B cell (primary cell): ENCODE data around the gene PRKCZ. TPM values are rescaled to one million over a fixed set of nuclear protein-coding genes. Genes with fewer than 3 reads are reported as not detected.

Source experiments
- ATAC-seq: fragments of 200-7000 bp; cut with Tn5 transposase; one replicate; pipeline ENCODE4 v1.10.0; 2021; ENCODE audit warnings: low read depth, mild to moderate bottlenecking, moderate number of reproducible peaks, moderate library complexity
- CTCF ChIA-PET: fragments of 350-600 bp; sonication (Branson Sonifier 250); formaldehyde crosslinking; loops from one replicate; lab custom pipeline; 2021; ENCODE audit warnings: antibody characterized with exemption, inconsistent platforms; lab: Charles Lee
- POLR2A ChIA-PET: fragments of 350-600 bp; sonication (Branson Sonifier 250); formaldehyde crosslinking; loops from one replicate; lab custom pipeline; 2021; ENCODE audit warnings: antibody characterized with exemption; lab: Charles Lee
- DNase-seq: peaks from one replicate; pipeline ENCODE4 v3.0.0; 2013
- H2AFZ ChIP-seq: 2 replicates; pipeline ENCODE4 v1.6.1; 2012; ENCODE audit warnings: mild to moderate bottlenecking, low read depth, low read length; ENCODE audit not compliant: insufficient read depth, poor library complexity, severe bottlenecking
- H3K27ac ChIP-seq, 2 donors: 1 replicate in 1 of 2; 2 replicates in 1 of 2; pipeline ENCODE4 v1.5.1; 2012 to 2013; ENCODE audit warnings: low read length in 2 of 2, mild to moderate bottlenecking in 2 of 2, moderate library complexity in 1 of 2
- H3K27me3 ChIP-seq, 4 experiments: fragments of 200-600 bp in 1 of 4; sonication (generic) in 1 of 4; replicated peaks in 1 of 4; 1 replicate in 2 of 4; 2 replicates in 2 of 4; pipeline versions ENCODE4 v1.6.1 to v1.7.0; 2013 to 2016; ENCODE audit warnings: low read length in 3 of 4, mild to moderate bottlenecking in 2 of 4, mixed read lengths in 1 of 4, moderate library complexity in 1 of 4; ENCODE audit not compliant: insufficient read depth in 4 of 4, control insufficient read depth in 3 of 4; ENCODE audit errors: control extremely low read depth in 1 of 4
- H3K36me3 ChIP-seq, 2 experiments: replicated peaks in 1 of 2; 1 replicate in 1 of 2; 2 replicates in 1 of 2; pipeline versions ENCODE4 v1.6.1 to v1.7.1; 2013; ENCODE audit warnings: low read length in 1 of 2; ENCODE audit not compliant: insufficient read depth in 2 of 2, control insufficient read depth in 1 of 2; ENCODE audit errors: control extremely low read depth in 1 of 2, extremely low read depth in 1 of 2
- H3K4me1 ChIP-seq, 2 donors: fragments of 200-600 bp in 1 of 2; sonication (generic) in 1 of 2; 1 replicate in 1 of 2; 2 replicates in 1 of 2; pipeline versions ENCODE4 v1.5.1 to v1.6.1; 2013 to 2017; ENCODE audit warnings: low read length in 2 of 2; ENCODE audit not compliant: control insufficient read depth in 2 of 2, insufficient read depth in 2 of 2
- H3K4me2 ChIP-seq: replicated peaks from 2 replicates; pipeline ENCODE3; 2012; ENCODE audit warnings: mild to moderate bottlenecking, low read depth, low read length; ENCODE audit not compliant: poor library complexity, severe bottlenecking
- H3K4me3 ChIP-seq, 5 experiments: fragments of 200-600 bp in 1 of 5; sonication (generic) in 1 of 5; 1 replicate in 3 of 5; 2 replicates in 2 of 5; pipeline versions ENCODE4 v1.5.1 to v1.7.0; 2011 to 2016; ENCODE audit warnings: low read length in 4 of 5, mild to moderate bottlenecking in 4 of 5, low read depth in 2 of 5, control low read depth in 1 of 5, moderate library complexity in 1 of 5; ENCODE audit not compliant: insufficient read depth in 1 of 5; ENCODE audit errors: control extremely low read depth in 1 of 5, extremely low read depth in 1 of 5
- H3K79me2 ChIP-seq: fragments of 200-600 bp; sonication (generic); one replicate; pipeline ENCODE4 v1.6.0; 2016; ENCODE audit warnings: low read length; ENCODE audit not compliant: control insufficient read depth, insufficient read depth
- H3K9ac ChIP-seq: fragments of 200-600 bp; sonication (generic); 2 replicates; pipeline ENCODE4 v1.6.1; 2017; ENCODE audit warnings: mild to moderate bottlenecking, low read length, moderate library complexity
- H3K9me3 ChIP-seq, 3 donors: one replicate each; pipeline versions ENCODE4 v1.6.1 to v1.7.1; 2013; ENCODE audit warnings: low read length in 2 of 3; ENCODE audit not compliant: control insufficient read depth in 2 of 3, insufficient read depth in 1 of 3; ENCODE audit errors: control extremely low read depth in 1 of 3
- H4K20me1 ChIP-seq: 2 replicates; pipeline ENCODE4 v1.6.0; 2012; ENCODE audit warnings: mild to moderate bottlenecking, low read length; ENCODE audit not compliant: insufficient read depth, control insufficient read depth, poor library complexity, severe bottlenecking
- H3K27ac Mint-ChIP-seq: one replicate; pipeline ENCODE4 v1.8.0; 2021; ENCODE audit warnings: mixed read lengths
- H3K27me3 Mint-ChIP-seq: one replicate; pipeline ENCODE4 v1.8.0; 2021; ENCODE audit warnings: mixed read lengths
- H3K4me1 Mint-ChIP-seq: one replicate; pipeline ENCODE4 v1.8.0; 2021; ENCODE audit warnings: mixed read lengths
- H3K4me3 Mint-ChIP-seq: one replicate; pipeline ENCODE4 v1.8.0; 2021; ENCODE audit warnings: mixed read lengths
- H3K9me3 Mint-ChIP-seq: one replicate; pipeline ENCODE4 v1.8.0; 2022; ENCODE audit warnings: mixed read lengths; ENCODE audit not compliant: insufficient read depth
- CTCF ChIP-seq: fragments of 200-600 bp; IDR thresholded peaks from one replicate; pipeline ENCODE4 v1.8.0; 2022; ENCODE audit warnings: antibody characterized with exemption, mild to moderate bottlenecking
- EZH2 ChIP-seq: IDR thresholded peaks from 2 replicates; pipeline ENCODE4 v1.6.1; 2012; ENCODE audit warnings: borderline replicate concordance, low read depth, mild to moderate bottlenecking, moderate library complexity, low read length; ENCODE audit not compliant: insufficient read depth, poor library complexity, severe bottlenecking
- WGBS: methylation state at CpG from one replicate; pipeline ENCODE4 v1.1.5; 2013; ENCODE audit warnings: missing lambda C conversion rate; ENCODE audit not compliant: insufficient coverage; 5-methylcytosine and 5-hydroxymethylcytosine counted together
- intact Hi-C: fragments of 100-400 bp; cut with micrococcal nuclease; formaldehyde crosslinking; loops from one replicate; pipeline ENCODE4 v1.10.0; 2022
- polyA plus RNA-seq: library from polyadenylated mRNA; depleted of rRNA; stranded (reverse); fragments of >200 nt; gene quantifications from 2 replicates; pipeline ENCODE4 v1.2.3, GENCODE V29; 2012
- total RNA-seq, 2 donors: library from RNA; stranded (reverse); fragments of 120-200 nt in 1 of 2; gene quantifications; 1 replicate in 1 of 2; 2 replicates in 1 of 2; pipeline versions ENCODE4 v1.2.3 to v1.2.4, GENCODE V29; 2013 to 2022

PRKCZ gene
- total and polyA plus RNA-seq, 2 donors (not counting 1 experiment from before 2014, with no cell fraction given) = 17.9 to 53.2 TPM

DNA sequence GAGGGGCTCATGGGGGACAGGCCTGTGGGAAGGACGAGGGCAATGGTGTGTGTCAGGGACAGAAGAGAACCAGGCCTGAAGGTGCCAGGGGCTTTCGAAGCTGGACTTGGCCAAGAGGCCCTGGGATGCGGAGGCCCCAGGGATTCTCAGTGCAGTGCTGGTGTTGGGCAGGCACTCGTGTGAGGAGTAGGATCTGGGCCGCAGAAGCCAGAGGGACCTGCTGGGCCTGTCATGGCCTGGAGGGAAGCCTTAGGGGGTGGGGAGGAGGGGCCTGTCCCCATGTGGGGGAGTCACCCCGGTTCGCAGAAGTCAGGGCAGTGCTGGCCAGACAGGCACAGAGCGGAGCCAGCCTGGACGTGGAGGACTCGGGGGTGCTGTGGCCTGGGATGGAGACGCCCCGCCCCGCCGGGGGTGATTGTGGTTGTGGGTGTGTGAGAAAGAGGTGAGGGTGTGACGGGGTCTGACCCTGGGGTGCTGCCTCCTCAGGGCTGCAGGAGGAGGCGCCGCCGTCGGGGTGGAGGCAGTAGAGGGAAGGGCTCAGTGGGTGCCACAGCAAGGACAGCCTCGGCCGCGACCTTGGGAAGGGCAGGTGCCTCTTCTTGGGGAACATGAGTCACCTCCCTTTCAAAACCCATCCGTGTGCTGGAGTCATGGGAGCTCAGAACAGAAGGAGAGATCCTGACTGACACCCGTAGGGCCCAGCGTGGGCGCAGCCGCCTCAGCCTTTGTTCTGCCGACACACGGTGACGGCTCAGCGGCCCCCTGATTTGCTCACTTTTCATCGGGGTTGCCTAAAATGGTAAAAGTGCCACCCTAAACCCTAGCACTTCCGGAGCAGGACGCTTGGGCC is 110.5 kb downstream of the PRKCZ start:
- no peak overlapping the region for H3K4me3 Mint-ChIP-seq
- TF ChIP-seq CTCF (no peak), EZH2 (no peak)
- ATAC-seq (no peak), DNase-seq (no peak)
- no peak overlapping the region for H3K4me3 ChIP-seq
- no peaks in the 10 kb centered on the region for H3K9me3 Mint-ChIP-seq
- CTCF ChIA-PET = no interaction called here
- H3K36me3 ChIP-seq = peaks cover 0 to 10% of the 10 kb centered on the region in 2 experiments
- H2AFZ ChIP-seq = no peak overlapping the region
- H4K20me1 ChIP-seq = no peaks in the 10 kb centered on the region
- WGBS = 95% methylated on average over 31 of the region's 34 CpGs
- H3K9me3 ChIP-seq = peaks cover 0 to 14% (median 0%) of the 10 kb centered on the region in 3 donors
- no peak overlapping the region for H3K27ac ChIP-seq
- H3K27ac Mint-ChIP-seq = no peak overlapping the region
- H3K4me1 Mint-ChIP-seq = no peaks in the 10 kb centered on the region
- no peak overlapping the region for H3K4me2 ChIP-seq
- H3K27me3 ChIP-seq = no peaks in the 10 kb centered on the region
- H3K79me2 ChIP-seq = no peaks in the 10 kb centered on the region
- H3K4me1 ChIP-seq = no peaks in the 10 kb centered on the region
- POLR2A ChIA-PET = interaction anchor here (0.7 kb wide), 1 partner anchor 382 kb away, joined by 3 read pairs; no protein-coding TSS in a partner anchor
- no peak overlapping the region for H3K9ac ChIP-seq
- no peaks in the 10 kb centered on the region for H3K27me3 Mint-ChIP-seq
- intact Hi-C loops = no loop called here

DNA sequence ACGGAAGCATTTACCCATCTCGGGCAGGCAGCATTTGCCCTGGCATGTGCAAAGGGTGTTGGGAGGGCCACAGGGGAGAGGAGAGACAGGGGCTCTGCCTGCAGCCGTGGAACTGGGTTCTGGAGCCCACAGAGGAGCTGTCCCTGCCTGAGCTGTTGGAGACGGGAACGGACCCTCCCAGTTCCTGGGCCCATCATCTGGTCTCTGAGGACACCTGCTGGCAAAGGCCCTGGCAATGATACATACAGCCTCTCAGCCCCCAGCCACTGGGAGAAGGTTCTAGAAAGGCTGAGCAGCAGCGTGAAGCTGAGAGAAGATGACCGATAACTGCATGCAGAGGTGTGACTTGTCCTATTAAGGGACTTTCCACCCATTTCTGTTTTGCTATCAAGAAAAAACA is 113.0 kb downstream of the PRKCZ start:
- no peak overlapping the region for H3K27ac Mint-ChIP-seq
- WGBS = 97% methylated on average over 6 of the region's 7 CpGs
- TF ChIP-seq EZH2 = no peak
- TF ChIP-seq CTCF = no peak

More for the DNA sequence above, 113.0 kb downstream of the PRKCZ start:
- no peaks in the 10 kb centered on the region for H3K4me1 Mint-ChIP-seq
- Histone ChIP-seq H3K9ac (no peak overlapping the region), H3K27ac (no peak overlapping the region), H4K20me1 (no peaks in the 10 kb centered on the region), H2AFZ (no peak overlapping the region), H3K4me1 (no peaks in the 10 kb centered on the region), H3K27me3 (no peaks in the 10 kb centered on the region), H3K4me2 (no peak overlapping the region), H3K9me3 (peaks cover 0 to 14% (median 0%) of the 10 kb centered on the region in 3 donors), H3K79me2 (no peaks in the 10 kb centered on the region), H3K36me3 (peaks cover 0 to 6% of the 10 kb centered on the region in 2 experiments), H3K4me3 (no peak overlapping the region)
- no peaks in the 10 kb centered on the region for H3K27me3 Mint-ChIP-seq
- intact Hi-C loops = no loop called here
- no peak for DNase-seq
- ChIA-PET CTCF (interaction anchor here (1.4 kb wide), 1 partner anchor 219 kb away, joined by 3 read pairs; no protein-coding TSS in a partner anchor), POLR2A (no interaction called here)
- H3K4me3 Mint-ChIP-seq = no peak overlapping the region
- H3K9me3 Mint-ChIP-seq = no peaks in the 10 kb centered on the region
- ATAC-seq = no peak
